K562 (cell line): ENCODE results near the gene DCHS2. TPM values are rescaled to one million over a fixed set of nuclear protein-coding genes. Genes with fewer than 3 reads are reported as not detected.

Source experiments
- CREB1 ChIP-seq, 2 experiments: sonication (generic) in 1 of 2; formaldehyde crosslinking in 1 of 2; IDR thresholded peaks; 2 replicates each; pipeline versions ENCODE4 v1.6.1 to v1.8.0; 2012 to 2022; ENCODE audit warnings: inconsistent platforms in 1 of 2, mild to moderate bottlenecking in 1 of 2, missing genetic modification reagents in 1 of 2, moderate library complexity in 1 of 2
- HLTF ChIP-seq: fragments of 450-650 bp; IDR thresholded peaks from 2 replicates; pipeline ENCODE4 v1.6.1; 2016
- MYC ChIP-seq, 2 experiments: fragments of 250-450 bp in 1 of 2; sonication (Bioruptor Pico) in 1 of 2; IDR thresholded peaks; 2 replicates each; pipeline versions ENCODE4 v1.5.1 to v1.6.1; 2012 to 2021; ENCODE audit warnings: low read depth in 2 of 2, borderline replicate concordance in 1 of 2, improper control_type of control experiment in 1 of 2, low read length in 1 of 2, mild to moderate bottlenecking in 1 of 2, moderate library complexity in 1 of 2
- PURB ChIP-seq: sonication (generic); formaldehyde crosslinking; IDR thresholded peaks from 2 replicates; pipeline ENCODE4 v1.9.0; 2021; ENCODE audit warnings: low read depth, mild to moderate bottlenecking, missing genetic modification reagents
- RAD21 ChIP-seq, 2 experiments: fragments of 250-450 bp in 1 of 2; fragments of 450-650 bp in 1 of 2; sonication (Bioruptor Pico) in 1 of 2; formaldehyde crosslinking in 1 of 2; IDR thresholded peaks in 1 of 2; conservative IDR thresholded peaks in 1 of 2; 2 replicates each; pipeline versions ENCODE4 v1.4.0 to v1.8.0; 2020 to 2022; ENCODE audit warnings: mild to moderate bottlenecking in 2 of 2, moderate library complexity in 1 of 2
- SMARCE1 ChIP-seq: fragments of 450-650 bp; IDR thresholded peaks from 2 replicates; pipeline ENCODE4 v1.7.1; 2016; ENCODE audit warnings: mild to moderate bottlenecking
- TEAD1 ChIP-seq, 2 experiments: fragments of 450-650 bp in 1 of 2; sonication (generic) in 1 of 2; formaldehyde crosslinking; IDR thresholded peaks; 2 replicates each; pipeline versions ENCODE4 v1.4.0 to v1.8.0; 2020 to 2022; ENCODE audit warnings: mild to moderate bottlenecking in 2 of 2, missing genetic modification reagents in 1 of 2
- TEAD4 ChIP-seq, 2 experiments: sonication (generic) in 1 of 2; formaldehyde crosslinking in 1 of 2; IDR thresholded peaks; 2 replicates each; pipeline versions ENCODE4 v1.6.1 to v1.8.0; 2012 to 2022; ENCODE audit warnings: borderline replicate concordance in 1 of 2, inconsistent platforms in 1 of 2, low read length in 1 of 2, mild to moderate bottlenecking in 1 of 2, missing genetic modification reagents in 1 of 2
- TRIM28 ChIP-seq: fragments of 450-650 bp; IDR thresholded peaks from 2 replicates; pipeline ENCODE4 v1.6.1; 2017
- ZFP36 ChIP-seq: fragments of 150-350 bp; IDR thresholded peaks from 2 replicates; pipeline ENCODE4 v1.6.1; 2018; ENCODE audit warnings: low read length, low read depth; ENCODE audit not compliant: partially characterized antibody
- ZNF175 ChIP-seq: fragments of 200-800 bp; sonication (Bioruptor generic); IDR thresholded peaks from 2 replicates; pipeline ENCODE4 v1.6.1; 2016; ENCODE audit warnings: low read depth, mild to moderate bottlenecking, missing genetic modification characterization, missing compliant biosample characterization
- ZNF589 ChIP-seq: fragments of 200-800 bp; sonication (Bioruptor generic); IDR thresholded peaks from 2 replicates; pipeline ENCODE4 v1.6.1; 2016; ENCODE audit warnings: low read depth, missing genetic modification characterization, missing compliant biosample characterization
- ZNF644 ChIP-seq: fragments of 200-800 bp; sonication (Bioruptor generic); IDR thresholded peaks from 2 replicates; pipeline ENCODE4 v1.6.1; 2016; ENCODE audit warnings: low read depth, missing genetic modification characterization, missing compliant biosample characterization
- polyA plus RNA-seq, 8 experiments: library from polyadenylated mRNA; depleted of rRNA in 4 of 8; stranded (reverse) in 5 of 8; unstranded in 3 of 8; fragments of >200 nt; fragmentation: Nextera tagmentation in 2 of 8; fragmentation: Illumina TruSeq in 1 of 8; extraction: Ambion mirVana in 2 of 8; extraction: Trizol in 1 of 8; gene quantifications; 2 replicates each; pipeline versions ENCODE4 v1.2.1 to v1.2.3, GENCODE V29; 2011 to 2014; ENCODE audit warnings: inconsistent platforms in 1 of 8, missing spikeins in 1 of 8
- total RNA-seq, 7 experiments: library from RNA; depleted of rRNA in 6 of 7; stranded (reverse); fragments of >200 nt in 6 of 7; fragmentation: Illumina TruSeq in 2 of 7; extraction: Trizol in 2 of 7; gene quantifications; 2 replicates each; pipeline versions ENCODE4 v1.2.1 to v1.2.3, GENCODE V29; 2011 to 2021; ENCODE audit warnings: low replicate concordance in 1 of 7
- TF ChIP-seq, protein P1 (sequence below): sonication (generic); formaldehyde crosslinking; IDR thresholded peaks from 2 replicates; pipeline ENCODE4 v1.8.1; 2022; ENCODE audit warnings: missing genetic modification reagents
- TF ChIP-seq, protein P2 (sequence below): fragments of 450-650 bp; formaldehyde crosslinking; IDR thresholded peaks from 2 replicates; pipeline ENCODE4 v1.4.0; 2022; ENCODE audit warnings: mild to moderate bottlenecking, moderate library complexity
- TF ChIP-seq, protein P3 (sequence below), 2 experiments: fragments of 450-650 bp in 1 of 2; IDR thresholded peaks; 2 replicates each; pipeline ENCODE4 v1.6.1; 2011 to 2017; ENCODE audit warnings: low read depth in 2 of 2, antibody characterized with exemption in 1 of 2, borderline replicate concordance in 1 of 2, low read length in 1 of 2, mild to moderate bottlenecking in 1 of 2, mixed read lengths in 1 of 2; ENCODE audit not compliant: control insufficient read depth in 1 of 2
- TF ChIP-seq, protein P4 (sequence below): fragments of 250-450 bp; sonication (Bioruptor Pico); IDR thresholded peaks from 2 replicates; pipeline ENCODE4 v1.5.1; 2021; ENCODE audit warnings: mild to moderate bottlenecking

DCHS2 gene
- total and polyA plus RNA-seq, 9 of the 15 experiments (the other 6 are each of a cell fraction or from before 2014, with no cell fraction given): 0.49 to 7.1 (median 5.3) TPM

- TF ChIP-seq, protein P1, sequence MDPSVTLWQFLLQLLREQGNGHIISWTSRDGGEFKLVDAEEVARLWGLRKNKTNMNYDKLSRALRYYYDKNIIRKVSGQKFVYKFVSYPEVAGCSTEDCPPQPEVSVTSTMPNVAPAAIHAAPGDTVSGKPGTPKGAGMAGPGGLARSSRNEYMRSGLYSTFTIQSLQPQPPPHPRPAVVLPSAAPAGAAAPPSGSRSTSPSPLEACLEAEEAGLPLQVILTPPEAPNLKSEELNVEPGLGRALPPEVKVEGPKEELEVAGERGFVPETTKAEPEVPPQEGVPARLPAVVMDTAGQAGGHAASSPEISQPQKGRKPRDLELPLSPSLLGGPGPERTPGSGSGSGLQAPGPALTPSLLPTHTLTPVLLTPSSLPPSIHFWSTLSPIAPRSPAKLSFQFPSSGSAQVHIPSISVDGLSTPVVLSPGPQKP: no peak
- TF ChIP-seq ZNF175 (peak; percentile 65; the same call in 1 of the 2 replicates), PURB (no peak), HLTF (no peak), SMARCE1 (peak; percentile 97), ZNF644 (tag) (peak; percentile 86), ZNF589 (CRISPR knock-in tag) (0 out of 2 replicates have a peak, but pooled peaks have one; percentile 53), CREB1 (IDR thresholded peaks at IDR 0.05) (peak; percentile 89), CREB1 (CRISPR knock-in tag; IDR thresholded peaks at IDR 0.05) (peak; percentile 60; the same call in 1 of the 2 replicates), MYC (IDR thresholded peaks at IDR 0.05; ENCODE audit: low read depth, low read length) (peak; percentile 61), MYC (CRISPR knock-in tag; IDR thresholded peaks at IDR 0.05; ENCODE audit: borderline replicate concordance, low read depth) (no peak), ZFP36 (peak; percentile 72), TEAD1 (CRISPR knock-in tag; IDR thresholded peaks at IDR 0.05) (peak; percentile 54 to 78; a peak in 2 of 4 replicates), TRIM28 (no peak), TEAD4 (IDR thresholded peaks at IDR 0.05; ENCODE audit: low read length) (peak; percentile 99), TEAD4 (CRISPR knock-in tag; IDR thresholded peaks at IDR 0.05; ENCODE audit: borderline replicate concordance) (no peak), RAD21 (CRISPR knock-in tag; conservative IDR thresholded peaks at IDR 0.05 in 1 of 2, IDR thresholded peaks at IDR 0.05 in 1 of 2) (peak; percentile 10 to 15; a peak in 2 of 4 replicates)
- TF ChIP-seq, protein P2, sequence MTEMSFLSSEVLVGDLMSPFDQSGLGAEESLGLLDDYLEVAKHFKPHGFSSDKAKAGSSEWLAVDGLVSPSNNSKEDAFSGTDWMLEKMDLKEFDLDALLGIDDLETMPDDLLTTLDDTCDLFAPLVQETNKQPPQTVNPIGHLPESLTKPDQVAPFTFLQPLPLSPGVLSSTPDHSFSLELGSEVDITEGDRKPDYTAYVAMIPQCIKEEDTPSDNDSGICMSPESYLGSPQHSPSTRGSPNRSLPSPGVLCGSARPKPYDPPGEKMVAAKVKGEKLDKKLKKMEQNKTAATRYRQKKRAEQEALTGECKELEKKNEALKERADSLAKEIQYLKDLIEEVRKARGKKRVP (CRISPR knock-in tag): peak; percentile 50; the same call in 1 of the 2 replicates
- TF ChIP-seq, protein P3, sequence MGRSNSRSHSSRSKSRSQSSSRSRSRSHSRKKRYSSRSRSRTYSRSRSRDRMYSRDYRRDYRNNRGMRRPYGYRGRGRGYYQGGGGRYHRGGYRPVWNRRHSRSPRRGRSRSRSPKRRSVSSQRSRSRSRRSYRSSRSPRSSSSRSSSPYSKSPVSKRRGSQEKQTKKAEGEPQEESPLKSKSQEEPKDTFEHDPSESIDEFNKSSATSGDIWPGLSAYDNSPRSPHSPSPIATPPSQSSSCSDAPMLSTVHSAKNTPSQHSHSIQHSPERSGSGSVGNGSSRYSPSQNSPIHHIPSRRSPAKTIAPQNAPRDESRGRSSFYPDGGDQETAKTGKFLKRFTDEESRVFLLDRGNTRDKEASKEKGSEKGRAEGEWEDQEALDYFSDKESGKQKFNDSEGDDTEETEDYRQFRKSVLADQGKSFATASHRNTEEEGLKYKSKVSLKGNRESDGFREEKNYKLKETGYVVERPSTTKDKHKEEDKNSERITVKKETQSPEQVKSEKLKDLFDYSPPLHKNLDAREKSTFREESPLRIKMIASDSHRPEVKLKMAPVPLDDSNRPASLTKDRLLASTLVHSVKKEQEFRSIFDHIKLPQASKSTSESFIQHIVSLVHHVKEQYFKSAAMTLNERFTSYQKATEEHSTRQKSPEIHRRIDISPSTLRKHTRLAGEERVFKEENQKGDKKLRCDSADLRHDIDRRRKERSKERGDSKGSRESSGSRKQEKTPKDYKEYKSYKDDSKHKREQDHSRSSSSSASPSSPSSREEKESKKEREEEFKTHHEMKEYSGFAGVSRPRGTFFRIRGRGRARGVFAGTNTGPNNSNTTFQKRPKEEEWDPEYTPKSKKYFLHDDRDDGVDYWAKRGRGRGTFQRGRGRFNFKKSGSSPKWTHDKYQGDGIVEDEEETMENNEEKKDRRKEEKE (IDR thresholded peaks at IDR 0.05; ENCODE audit: borderline replicate concordance in 1 of 2, control insufficient read depth in 1 of 2, low read depth in 2 of 2, low read length in 1 of 2): peak in 1 of 2 experiments; percentile 65; a peak in 1 of 4 replicates
- TF ChIP-seq, protein P4, sequence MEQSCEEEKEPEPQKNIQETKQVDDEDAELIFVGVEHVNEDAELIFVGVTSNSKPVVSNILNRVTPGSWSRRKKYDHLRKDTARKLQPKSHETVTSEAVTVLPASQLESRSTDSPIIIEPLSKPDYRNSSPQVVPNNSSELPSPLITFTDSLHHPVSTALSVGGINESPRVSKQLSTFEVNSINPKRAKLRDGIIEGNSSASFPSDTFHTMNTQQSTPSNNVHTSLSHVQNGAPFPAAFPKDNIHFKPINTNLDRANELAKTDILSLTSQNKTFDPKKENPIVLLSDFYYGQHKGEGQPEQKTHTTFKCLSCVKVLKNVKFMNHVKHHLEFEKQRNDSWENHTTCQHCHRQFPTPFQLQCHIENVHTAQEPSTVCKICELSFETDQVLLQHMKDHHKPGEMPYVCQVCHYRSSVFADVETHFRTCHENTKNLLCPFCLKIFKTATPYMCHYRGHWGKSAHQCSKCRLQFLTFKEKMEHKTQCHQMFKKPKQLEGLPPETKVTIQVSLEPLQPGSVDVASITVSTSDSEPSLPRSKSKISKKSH (CRISPR knock-in tag): no peak
These were observed 35.4 kb downstream of the DCHS2 start (continued) for GRCh38 chr4:154456240-154456639.
